ENCODE results near the gene CHCHD6.

- no peak for TF ChIP-seq CTCF (conservative IDR thresholded peaks at IDR 0.05; ENCODE audit: low read depth, low read length)
- TF ChIP-seq EZH2phosphoT487 (IDR thresholded peaks at IDR 0.05; ENCODE audit: borderline replicate concordance, low read length), result no peak
- TF ChIP-seq EZH2 (IDR thresholded peaks at IDR 0.05; ENCODE audit: low read length, unreplicated experiment), result no peak
Observed at GRCh38 chr3:126780666-126781065, 76.6 kb downstream of the CHCHD6 start.

Data from PC-3 (cell line).